Osteocyte (in vitro differentiated cells): Measurements from ENCODE around the gene CISD3. TPM values are rescaled to one million over a fixed set of nuclear protein-coding genes. Genes with fewer than 3 reads are reported as not detected.

Source experiments
- DNase-seq: peaks from one replicate; pipeline ENCODE4 v3.0.0; 2021; ENCODE audit warnings: mixed read lengths; ENCODE audit not compliant: unreplicated experiment; ENCODE audit errors: extremely low spot score
- H3K27ac Mint-ChIP-seq: one replicate; pipeline ENCODE4 v1.8.0; 2021; ENCODE audit warnings: mild to moderate bottlenecking, mixed read lengths; ENCODE audit not compliant: unreplicated experiment
- H3K27me3 Mint-ChIP-seq: one replicate; pipeline ENCODE4 v1.8.0; 2021; ENCODE audit warnings: mixed read lengths; ENCODE audit not compliant: unreplicated experiment
- H3K36me3 Mint-ChIP-seq: one replicate; pipeline ENCODE4 v1.8.0; 2021; ENCODE audit warnings: mixed read lengths; ENCODE audit not compliant: unreplicated experiment
- H3K4me1 Mint-ChIP-seq: one replicate; pipeline ENCODE4 v1.8.0; 2021; ENCODE audit warnings: mixed read lengths; ENCODE audit not compliant: unreplicated experiment
- H3K4me3 Mint-ChIP-seq: one replicate; pipeline ENCODE4 v1.8.0; 2021; ENCODE audit warnings: mild to moderate bottlenecking, moderate library complexity, mixed read lengths; ENCODE audit not compliant: unreplicated experiment
- H3K9me3 Mint-ChIP-seq: one replicate; pipeline ENCODE4 v1.8.0; 2021; ENCODE audit warnings: mixed read lengths; ENCODE audit not compliant: unreplicated experiment
- CTCF ChIP-seq: fragments of 200-600 bp; sonication (generic); IDR thresholded peaks from 2 replicates; pipeline ENCODE4 v1.5.0; 2021; ENCODE audit warnings: antibody characterized with exemption, mild to moderate bottlenecking, moderate library complexity
- total RNA-seq: library from RNA; stranded (reverse); gene quantifications from 2 replicates; pipeline ENCODE4 v1.2.1, GENCODE V29; 2021

Gene CISD3
- total RNA-seq, 1 donor from 2014 or later: 16.7 TPM

GRCh38 chr17:38766341-38766740 lies 36.2 kb downstream of the CISD3 start:
- Mint-ChIP-seq H3K4me1 (no peaks in the 10 kb centered on the region), H3K9me3 (no peaks in the 10 kb centered on the region), H3K4me3 (no peak overlapping the region), H3K36me3 (peaks cover 32% of the 10 kb centered on the region), H3K27me3 (no peaks in the 10 kb centered on the region), H3K27ac (no peak overlapping the region)
- TF ChIP-seq CTCF: no peak
- DNase-seq: no peak

GRCh38 chr17:38768417-38768816 lies 38.3 kb downstream of the CISD3 start:
- no peak for TF ChIP-seq CTCF
- Mint-ChIP-seq H3K4me1 (no peaks in the 10 kb centered on the region), H3K27me3 (no peaks in the 10 kb centered on the region), H3K4me3 (no peak overlapping the region), H3K27ac (no peak overlapping the region), H3K9me3 (no peaks in the 10 kb centered on the region), H3K36me3 (peaks cover 42% of the 10 kb centered on the region)
- no peak for DNase-seq

GRCh38 chr17:38773258-38773657 lies 43.1 kb downstream of the CISD3 start:
- TF ChIP-seq CTCF: no peak
- no peaks in the 10 kb centered on the region for H3K9me3 Mint-ChIP-seq
- no peaks in the 10 kb centered on the region for H3K4me1 Mint-ChIP-seq
- H3K4me3 Mint-ChIP-seq: no peak overlapping the region
- DNase-seq: no peak
- H3K27me3 Mint-ChIP-seq: no peaks in the 10 kb centered on the region
- no peak overlapping the region for H3K27ac Mint-ChIP-seq
- H3K36me3 Mint-ChIP-seq: peaks cover 43% of the 10 kb centered on the region

GRCh38 chr17:38777641-38778250 lies 47.6 kb downstream of the CISD3 start:
- no peak overlapping the region for H3K4me3 Mint-ChIP-seq
- no peaks in the 10 kb centered on the region for H3K27me3 Mint-ChIP-seq
- no peak overlapping the region for H3K27ac Mint-ChIP-seq
- no peaks in the 10 kb centered on the region for H3K9me3 Mint-ChIP-seq
- H3K4me1 Mint-ChIP-seq: no peaks in the 10 kb centered on the region
- no peak for DNase-seq
- no peak for TF ChIP-seq CTCF
- H3K36me3 Mint-ChIP-seq: peaks cover 44% of the 10 kb centered on the region

- Mint-ChIP-seq H3K27me3 (no peaks in the 10 kb centered on the region), H3K4me1 (no peaks in the 10 kb centered on the region), H3K36me3 (peaks cover 40% of the 10 kb centered on the region), H3K4me3 (no peak overlapping the region), H3K27ac (no peak overlapping the region), H3K9me3 (no peaks in the 10 kb centered on the region)
- no peak for TF ChIP-seq CTCF
- no peak for DNase-seq
These were observed 50.0 kb downstream of the CISD3 start for GRCh38 chr17:38779965-38780752.
